Sigmoid colon (tissue), 3 donors: Measurements from ENCODE around the gene MACROH2A1.

Source experiments
- CTCF ChIP-seq, 4 experiments: fragments of 450-650 bp in 3 of 4; fragments of 200-600 bp in 1 of 4; IDR thresholded peaks; one replicate each; pipeline ENCODE4 v1.5.1; 2016 to 2019; ENCODE audit warnings: antibody characterized with exemption in 4 of 4, mild to moderate bottlenecking in 3 of 4, moderate library complexity in 2 of 4
- POLR2A ChIP-seq, 2 donors: fragments of 450-650 bp; IDR thresholded peaks; one replicate each; pipeline ENCODE4 v1.6.1; 2016; ENCODE audit warnings: antibody characterized with exemption in 2 of 2, mild to moderate bottlenecking in 2 of 2, moderate library complexity in 2 of 2

- TF ChIP-seq POLR2A (IDR thresholded peaks at IDR 0.05), result no peak
- TF ChIP-seq CTCF (IDR thresholded peaks at IDR 0.05), result no peak
Measured at GRCh38 chr5:135395451-135395850, 3.6 kb downstream of the MACROH2A1 start.
